ENCODE measurements around the gene DPYD. TPM values are rescaled to one million over a fixed set of nuclear protein-coding genes. Genes with fewer than 3 reads are reported as not detected.

Gene DPYD
- total RNA-seq, 2 experiments from 2014 or later: 9.8 to 11.1 TPM

GRCh38 chr1:97338347-97338746 lies 582.5 kb downstream of the DPYD start:
- intact Hi-C loops (cut with micrococcal nuclease): no loop called here
- Mint-ChIP-seq H3K27ac (no peak overlapping the region), H3K27me3 (ENCODE audit: low read depth) (no peaks in the 10 kb centered on the region), H3K4me1 (ENCODE audit: low read depth) (no peaks in the 10 kb centered on the region), H3K9me3 (no peaks in the 10 kb centered on the region), H3K4me3 (no peak overlapping the region), H3K36me3 (ENCODE audit: low read depth) (no peaks in the 10 kb centered on the region)
- DNase-seq: no peak
- CTCF ChIA-PET: no interaction called here

- Mint-ChIP-seq H3K4me1 (ENCODE audit: low read depth) (no peaks in the 10 kb centered on the region), H3K27me3 (ENCODE audit: low read depth) (no peaks in the 10 kb centered on the region), H3K27ac (no peak overlapping the region), H3K36me3 (ENCODE audit: low read depth) (peaks cover 2% of the 10 kb centered on the region), H3K9me3 (no peaks in the 10 kb centered on the region), H3K4me3 (no peak overlapping the region)
- intact Hi-C loops (cut with micrococcal nuclease): no loop called here
- DNase-seq: no peak
- CTCF ChIA-PET: no interaction called here
Observed at GRCh38 chr1:97337250-97338030, 583.4 kb downstream of the DPYD start.

GRCh38 chr1:97334454-97334853 lies 586.4 kb downstream of the DPYD start:
- Mint-ChIP-seq H3K27me3 (ENCODE audit: low read depth) (no peaks in the 10 kb centered on the region), H3K27ac (no peak overlapping the region), H3K36me3 (ENCODE audit: low read depth) (peaks cover 5% of the 10 kb centered on the region), H3K9me3 (no peaks in the 10 kb centered on the region), H3K4me1 (ENCODE audit: low read depth) (no peaks in the 10 kb centered on the region), H3K4me3 (no peak overlapping the region)
- DNase-seq: no peak
- CTCF ChIA-PET: no interaction called here
- intact Hi-C loops (cut with micrococcal nuclease): no loop called here

GRCh38 chr1:97332716-97333115 lies 588.1 kb downstream of the DPYD start:
- Mint-ChIP-seq H3K27me3 (ENCODE audit: low read depth) (no peaks in the 10 kb centered on the region), H3K4me1 (ENCODE audit: low read depth) (no peaks in the 10 kb centered on the region), H3K9me3 (no peaks in the 10 kb centered on the region), H3K36me3 (ENCODE audit: low read depth) (peaks cover 5% of the 10 kb centered on the region), H3K4me3 (no peak overlapping the region), H3K27ac (no peak overlapping the region)
- CTCF ChIA-PET: no interaction called here
- DNase-seq: no peak
- intact Hi-C loops (cut with micrococcal nuclease): no loop called here

GRCh38 chr1:97331165-97331564 lies 589.7 kb downstream of the DPYD start:
- H3K27ac Mint-ChIP-seq: no peak overlapping the region
- H3K9me3 Mint-ChIP-seq: no peaks in the 10 kb centered on the region
- intact Hi-C loops (cut with micrococcal nuclease): no loop called here
- H3K4me1 Mint-ChIP-seq (ENCODE audit: low read depth): no peaks in the 10 kb centered on the region
- H3K27me3 Mint-ChIP-seq (ENCODE audit: low read depth): no peaks in the 10 kb centered on the region
- CTCF ChIA-PET: no interaction called here
- no peak for DNase-seq
- H3K36me3 Mint-ChIP-seq (ENCODE audit: low read depth): peaks cover 5% of the 10 kb centered on the region
- no peak overlapping the region for H3K4me3 Mint-ChIP-seq

- CTCF ChIA-PET: no interaction called here
- Mint-ChIP-seq H3K4me1 (ENCODE audit: low read depth) (no peaks in the 10 kb centered on the region), H3K27me3 (ENCODE audit: low read depth) (no peaks in the 10 kb centered on the region), H3K36me3 (ENCODE audit: low read depth) (peaks cover 14% of the 10 kb centered on the region), H3K9me3 (no peaks in the 10 kb centered on the region), H3K27ac (no peak overlapping the region), H3K4me3 (no peak overlapping the region)
- no peak for DNase-seq
- intact Hi-C loops (cut with micrococcal nuclease): no loop called here
Observed at GRCh38 chr1:97314685-97315084, 606.1 kb downstream of the DPYD start.

- no peaks in the 10 kb centered on the region for H3K9me3 Mint-ChIP-seq
- no peaks in the 10 kb centered on the region for H3K27me3 Mint-ChIP-seq (ENCODE audit: low read depth)
Observed at GRCh38 chr1:97308131-97308530, 612.7 kb downstream of the DPYD start.

GRCh38 chr1:97307568-97307967 lies 613.3 kb downstream of the DPYD start:
- Mint-ChIP-seq H3K4me1 (ENCODE audit: low read depth) (no peaks in the 10 kb centered on the region), H3K4me3 (no peak overlapping the region), H3K9me3 (no peaks in the 10 kb centered on the region), H3K27me3 (ENCODE audit: low read depth) (no peaks in the 10 kb centered on the region), H3K27ac (no peak overlapping the region), H3K36me3 (ENCODE audit: low read depth) (peaks cover 17% of the 10 kb centered on the region)
- intact Hi-C loops (cut with micrococcal nuclease): no loop called here
- no peak for DNase-seq
- CTCF ChIA-PET: no interaction called here

More at GRCh38 chr1:97308131-97308530, 612.7 kb downstream of the DPYD start:
- Mint-ChIP-seq H3K27ac (no peak overlapping the region), H3K36me3 (ENCODE audit: low read depth) (peaks cover 17% of the 10 kb centered on the region), H3K4me3 (no peak overlapping the region), H3K4me1 (ENCODE audit: low read depth) (no peaks in the 10 kb centered on the region)
- CTCF ChIA-PET: no interaction called here
- intact Hi-C loops (cut with micrococcal nuclease): no loop called here
- DNase-seq: no peak

GRCh38 chr1:97307151-97307550 lies 613.7 kb downstream of the DPYD start:
- intact Hi-C loops (cut with micrococcal nuclease): no loop called here

GRCh38 chr1:97306504-97306903 lies 614.3 kb downstream of the DPYD start:
- Mint-ChIP-seq H3K36me3 (ENCODE audit: low read depth) (peaks cover 14% of the 10 kb centered on the region), H3K27me3 (ENCODE audit: low read depth) (no peaks in the 10 kb centered on the region), H3K4me1 (ENCODE audit: low read depth) (no peaks in the 10 kb centered on the region), H3K9me3 (no peaks in the 10 kb centered on the region), H3K4me3 (no peak overlapping the region), H3K27ac (no peak overlapping the region)
- CTCF ChIA-PET: interaction anchor here (1.5 kb wide), 1 partner anchor 11 kb away, joined by 4 read pairs; no protein-coding TSS in a partner anchor
- intact Hi-C loops (cut with micrococcal nuclease): no loop called here
- no peak for DNase-seq

More at GRCh38 chr1:97307151-97307550, 613.7 kb downstream of the DPYD start:
- CTCF ChIA-PET: no interaction called here
- no peaks in the 10 kb centered on the region for H3K27me3 Mint-ChIP-seq (ENCODE audit: low read depth)
- peaks cover 14% of the 10 kb centered on the region for H3K36me3 Mint-ChIP-seq (ENCODE audit: low read depth)
- no peaks in the 10 kb centered on the region for H3K9me3 Mint-ChIP-seq
- no peak overlapping the region for H3K4me3 Mint-ChIP-seq
- no peaks in the 10 kb centered on the region for H3K4me1 Mint-ChIP-seq (ENCODE audit: low read depth)
- DNase-seq: no peak
- no peak overlapping the region for H3K27ac Mint-ChIP-seq

- Mint-ChIP-seq H3K27me3 (ENCODE audit: low read depth) (no peaks in the 10 kb centered on the region), H3K27ac (no peak overlapping the region), H3K9me3 (no peaks in the 10 kb centered on the region), H3K36me3 (ENCODE audit: low read depth) (peaks cover 14% of the 10 kb centered on the region), H3K4me1 (ENCODE audit: low read depth) (no peaks in the 10 kb centered on the region), H3K4me3 (no peak overlapping the region)
- intact Hi-C loops (cut with micrococcal nuclease): no loop called here
- no peak for DNase-seq
- CTCF ChIA-PET: no interaction called here
Observed at GRCh38 chr1:97304366-97304765, 616.5 kb downstream of the DPYD start.

GRCh38 chr1:97298966-97299365 lies 621.9 kb downstream of the DPYD start:
- Mint-ChIP-seq H3K27me3 (ENCODE audit: low read depth) (no peaks in the 10 kb centered on the region), H3K27ac (no peak overlapping the region), H3K36me3 (ENCODE audit: low read depth) (peaks cover 12% of the 10 kb centered on the region), H3K4me3 (no peak overlapping the region), H3K9me3 (no peaks in the 10 kb centered on the region), H3K4me1 (ENCODE audit: low read depth) (no peaks in the 10 kb centered on the region)
- no peak for DNase-seq
- CTCF ChIA-PET: no interaction called here
- intact Hi-C loops (cut with micrococcal nuclease): no loop called here

GRCh38 chr1:97297611-97298010 lies 623.2 kb downstream of the DPYD start:
- no peak for DNase-seq
- H3K27ac Mint-ChIP-seq: no peak overlapping the region
- H3K4me3 Mint-ChIP-seq: no peak overlapping the region
- no peaks in the 10 kb centered on the region for H3K4me1 Mint-ChIP-seq (ENCODE audit: low read depth)
- CTCF ChIA-PET: no interaction called here
- no peaks in the 10 kb centered on the region for H3K27me3 Mint-ChIP-seq (ENCODE audit: low read depth)
- H3K9me3 Mint-ChIP-seq: peaks cover under 1% of the 10 kb centered on the region
- peaks cover 15% of the 10 kb centered on the region for H3K36me3 Mint-ChIP-seq (ENCODE audit: low read depth)
- intact Hi-C loops (cut with micrococcal nuclease): no loop called here

Data from activated naive CD4-positive, alpha-beta T cell treated with anti-CD3 and anti-CD28 coated beads for 36 hours (primary cell).